NCI-H524 (cell line): ENCODE results near the gene CPTP.

ENCODE experiments used
- DNase-seq, 2 experiments: peaks; one replicate each; lab custom pipeline; 2025; lab: John Stamatoyannopoulos, UW

Gene CPTP

DNA sequence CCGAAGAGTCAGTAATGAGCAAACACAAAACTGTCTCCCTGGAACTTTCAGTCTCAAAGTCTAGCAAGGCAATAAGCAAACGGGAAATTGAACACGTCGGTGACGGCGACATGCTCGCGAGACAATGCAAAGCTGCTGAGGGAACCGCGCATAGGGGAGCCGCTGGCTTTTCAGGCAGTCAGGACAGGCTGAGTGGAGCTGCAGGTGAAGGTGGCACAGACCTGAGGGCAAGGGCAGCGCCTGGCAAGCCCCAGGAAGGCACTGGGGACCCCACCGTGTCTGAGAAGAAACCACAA, 5.0 kb upstream of the CPTP start:
- DNase-seq, result no peak

DNA sequence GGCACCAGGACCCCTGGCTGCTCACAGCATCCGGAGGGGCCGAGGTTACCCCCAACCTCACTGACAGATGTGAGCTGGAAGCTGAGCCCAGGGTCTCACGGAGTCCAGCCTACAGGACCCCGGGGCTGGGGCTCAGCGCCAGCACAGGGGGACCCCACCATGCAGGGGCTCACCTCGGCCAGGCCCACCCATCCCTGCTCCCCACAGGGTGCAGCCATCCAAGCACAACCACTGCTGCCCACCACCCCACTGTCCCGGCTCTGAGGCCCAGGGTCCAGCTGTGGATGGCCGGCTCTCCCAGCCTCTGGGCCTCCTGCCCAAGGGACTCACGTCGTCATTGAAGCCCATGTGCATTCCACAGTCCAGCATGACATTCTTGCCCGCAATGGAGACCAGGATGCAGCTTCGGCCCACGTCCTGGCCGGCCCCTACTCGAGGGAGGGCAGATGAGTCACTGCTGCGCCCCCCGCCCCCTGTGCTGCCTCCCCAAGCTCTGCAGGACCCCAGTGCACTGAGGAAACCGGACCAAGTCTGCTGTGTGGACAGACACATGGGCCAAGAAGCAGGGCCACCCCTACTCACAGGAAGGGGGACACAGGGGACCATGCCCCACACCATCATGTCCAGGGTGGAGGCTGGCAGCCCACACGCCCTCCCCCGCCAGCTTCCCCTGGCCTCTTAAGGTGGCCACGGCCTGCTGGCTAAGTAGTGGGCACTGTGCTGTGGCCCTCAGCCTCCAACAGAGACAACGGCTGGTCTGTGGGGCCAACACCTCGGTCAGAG, 3.7 kb upstream of the CPTP start:
- no peak for DNase-seq

DNA sequence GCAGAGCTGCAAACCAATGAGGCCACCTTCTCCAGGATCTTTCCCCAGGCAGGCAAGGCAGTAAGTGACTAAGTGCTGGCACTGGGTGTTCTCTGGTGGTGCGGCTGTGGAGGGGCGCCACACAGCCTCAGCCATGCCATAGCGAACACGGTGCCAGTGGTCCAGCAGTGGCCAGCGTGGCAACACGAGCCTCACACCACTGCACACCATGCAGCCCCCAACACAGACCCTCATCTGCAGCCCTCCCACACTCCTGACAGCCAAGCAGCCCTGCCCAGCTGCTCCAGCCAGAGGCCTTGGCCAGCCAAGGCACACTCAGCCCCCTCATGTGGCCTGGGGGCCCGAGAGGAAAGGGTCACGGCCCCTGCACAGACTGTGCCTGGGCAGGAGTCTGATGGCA, 3.1 kb upstream of the CPTP start:
- no peak for DNase-seq

DNA sequence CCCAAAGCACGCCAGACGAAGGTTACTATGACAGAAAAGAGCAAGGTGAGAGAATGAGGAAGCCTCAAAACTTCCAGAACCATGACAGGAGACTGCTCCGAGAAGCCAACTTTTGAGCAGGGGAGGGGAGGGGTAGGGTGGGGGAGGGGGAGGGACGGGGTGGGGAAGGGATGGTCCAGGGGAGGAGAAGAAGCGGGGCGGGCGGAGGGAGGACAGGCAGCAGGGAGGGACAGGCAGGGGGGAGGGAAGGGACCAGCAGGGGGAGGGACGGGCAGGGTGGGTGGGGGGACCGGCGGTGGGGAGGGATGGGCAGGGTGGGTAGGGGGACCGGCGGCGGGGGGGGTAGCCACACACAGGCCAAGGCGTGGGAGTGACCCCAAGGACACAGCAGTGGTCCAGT, 2.2 kb upstream of the CPTP start:
- no peak for DNase-seq

DNA sequence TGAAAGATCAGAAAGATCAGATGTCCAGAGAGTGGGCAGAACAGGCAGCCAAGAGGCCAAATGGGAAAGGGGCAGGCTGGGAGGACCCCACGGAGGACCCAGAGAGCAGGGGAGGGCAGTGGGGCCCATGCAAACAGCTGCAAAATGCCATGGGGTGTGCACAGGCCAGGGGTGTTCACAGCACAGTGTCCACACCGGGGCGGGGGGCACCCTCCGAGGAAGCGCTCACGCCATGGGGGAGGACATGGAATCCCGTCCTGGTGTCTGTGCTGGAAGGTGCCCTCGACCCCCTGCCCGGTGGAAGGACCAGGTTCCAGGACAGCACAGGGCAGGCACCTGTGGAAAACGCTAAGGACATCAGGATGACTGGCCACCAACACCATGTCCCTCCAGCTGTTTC, 1.6 kb upstream of the CPTP start:
- no peak for DNase-seq

DNA sequence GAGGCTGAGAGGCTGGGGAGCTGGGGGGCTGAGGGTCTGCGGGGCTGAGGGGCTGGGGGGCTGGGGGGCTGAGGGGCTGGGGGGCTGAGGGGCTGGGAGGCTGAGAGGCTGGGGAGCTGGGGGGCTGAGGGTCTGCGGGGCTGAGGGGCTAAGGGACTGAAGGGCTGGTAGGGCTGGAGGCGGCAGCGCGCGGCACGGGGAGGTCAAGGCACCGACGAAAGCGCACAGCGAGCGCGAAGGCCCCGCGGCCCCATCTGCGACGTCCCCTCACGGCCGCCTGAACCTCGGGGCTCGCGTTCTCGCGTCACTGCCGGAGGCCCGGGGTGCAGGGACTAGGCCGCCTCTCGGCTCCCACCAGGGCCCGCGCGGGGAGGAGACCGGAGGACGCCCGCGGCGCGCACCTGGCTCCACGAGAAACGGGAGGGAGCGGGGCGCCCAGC, 498 bp upstream of the CPTP start:
- DNase-seq, result no peak

DNA sequence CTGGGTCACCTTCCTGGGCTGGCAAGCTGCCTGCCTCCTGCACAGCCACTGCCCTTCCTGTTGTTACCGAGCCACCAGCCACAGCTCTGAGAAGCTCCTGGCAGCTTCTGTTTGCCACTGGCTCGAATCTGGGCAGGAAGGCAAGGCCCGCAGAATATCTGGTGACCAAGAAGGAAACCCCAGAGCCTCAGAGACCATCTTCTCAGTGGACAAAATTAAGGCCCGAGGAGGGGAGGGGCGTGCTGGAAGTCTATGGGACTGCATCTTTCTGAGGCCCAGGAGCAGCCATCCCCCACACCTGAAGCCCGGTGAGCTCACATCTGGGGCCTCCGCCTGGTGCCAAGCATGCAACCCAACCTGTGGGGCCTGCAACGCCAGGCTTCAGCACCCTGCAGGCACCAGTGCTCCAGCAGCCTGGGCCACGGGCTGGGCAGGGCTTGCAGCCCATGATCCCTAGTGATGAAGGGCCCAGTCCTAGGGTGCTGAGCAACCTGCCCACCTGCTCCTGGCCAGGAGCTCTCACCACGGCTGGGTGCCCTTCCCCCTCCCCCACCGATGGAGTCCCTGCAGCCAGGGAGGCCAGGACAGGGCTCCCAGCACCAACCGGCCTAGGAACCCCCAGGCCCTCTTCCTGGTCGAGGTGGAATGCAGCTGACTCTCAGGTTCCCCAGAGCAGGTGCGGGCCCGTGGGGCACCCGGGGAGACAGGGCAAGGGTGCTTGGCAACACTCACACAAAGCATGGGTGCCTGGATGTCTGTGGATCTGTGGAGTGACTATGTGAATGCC, 879 bp downstream of the CPTP start:
- no peak for DNase-seq

DNA sequence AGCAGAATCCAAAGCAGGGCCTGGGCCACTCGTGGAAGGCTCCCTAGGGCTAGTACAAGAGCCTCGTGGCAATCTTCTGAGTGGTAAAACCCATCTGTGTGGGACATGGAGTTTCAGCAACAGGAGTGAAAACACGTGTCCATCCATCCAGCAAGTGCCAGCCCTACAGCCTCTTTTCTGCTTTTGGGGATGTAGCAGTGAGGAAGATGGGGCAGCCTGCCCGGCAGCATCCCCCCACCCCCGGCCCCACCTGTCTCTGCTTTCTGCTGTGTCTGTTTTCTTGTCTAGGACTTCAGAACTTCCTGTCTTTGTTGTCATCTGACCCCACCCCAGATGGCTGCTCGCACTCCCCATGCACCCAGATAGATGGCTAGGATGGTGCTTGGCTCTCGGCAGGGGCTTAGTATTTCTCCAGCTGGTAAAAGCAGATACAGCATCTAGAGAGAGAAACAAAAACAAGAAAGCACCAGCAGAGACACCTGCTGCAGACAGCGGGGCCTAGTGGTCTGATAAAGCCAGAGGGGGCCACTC, 1.5 kb downstream of the CPTP start:
- DNase-seq, result no peak

DNA sequence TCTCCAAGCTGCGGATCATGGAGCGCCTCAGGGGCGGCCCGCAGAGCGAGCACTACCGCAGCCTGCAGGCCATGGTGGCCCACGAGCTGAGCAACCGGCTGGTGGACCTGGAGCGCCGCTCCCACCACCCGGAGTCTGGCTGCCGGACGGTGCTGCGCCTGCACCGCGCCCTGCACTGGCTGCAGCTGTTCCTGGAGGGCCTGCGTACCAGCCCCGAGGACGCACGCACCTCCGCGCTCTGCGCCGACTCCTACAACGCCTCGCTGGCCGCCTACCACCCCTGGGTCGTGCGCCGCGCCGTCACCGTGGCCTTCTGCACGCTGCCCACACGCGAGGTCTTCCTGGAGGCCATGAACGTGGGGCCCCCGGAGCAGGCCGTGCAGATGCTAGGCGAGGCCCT, 2.7 kb downstream of the CPTP start:
- DNase-seq, result no peak

DNA sequence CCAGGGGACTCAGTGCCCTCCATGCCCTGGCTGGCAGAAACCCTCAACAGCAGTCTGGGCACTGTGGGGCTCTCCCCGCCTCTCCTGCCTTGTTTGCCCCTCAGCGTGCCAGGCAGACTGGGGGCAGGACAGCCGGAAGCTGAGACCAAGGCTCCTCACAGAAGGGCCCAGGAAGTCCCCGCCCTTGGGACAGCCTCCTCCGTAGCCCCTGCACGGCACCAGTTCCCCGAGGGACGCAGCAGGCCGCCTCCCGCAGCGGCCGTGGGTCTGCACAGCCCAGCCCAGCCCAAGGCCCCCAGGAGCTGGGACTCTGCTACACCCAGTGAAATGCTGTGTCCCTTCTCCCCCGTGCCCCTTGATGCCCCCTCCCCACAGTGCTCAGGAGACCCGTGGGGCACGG, 3.7 kb downstream of the CPTP start:
- DNase-seq, result no peak

DNA sequence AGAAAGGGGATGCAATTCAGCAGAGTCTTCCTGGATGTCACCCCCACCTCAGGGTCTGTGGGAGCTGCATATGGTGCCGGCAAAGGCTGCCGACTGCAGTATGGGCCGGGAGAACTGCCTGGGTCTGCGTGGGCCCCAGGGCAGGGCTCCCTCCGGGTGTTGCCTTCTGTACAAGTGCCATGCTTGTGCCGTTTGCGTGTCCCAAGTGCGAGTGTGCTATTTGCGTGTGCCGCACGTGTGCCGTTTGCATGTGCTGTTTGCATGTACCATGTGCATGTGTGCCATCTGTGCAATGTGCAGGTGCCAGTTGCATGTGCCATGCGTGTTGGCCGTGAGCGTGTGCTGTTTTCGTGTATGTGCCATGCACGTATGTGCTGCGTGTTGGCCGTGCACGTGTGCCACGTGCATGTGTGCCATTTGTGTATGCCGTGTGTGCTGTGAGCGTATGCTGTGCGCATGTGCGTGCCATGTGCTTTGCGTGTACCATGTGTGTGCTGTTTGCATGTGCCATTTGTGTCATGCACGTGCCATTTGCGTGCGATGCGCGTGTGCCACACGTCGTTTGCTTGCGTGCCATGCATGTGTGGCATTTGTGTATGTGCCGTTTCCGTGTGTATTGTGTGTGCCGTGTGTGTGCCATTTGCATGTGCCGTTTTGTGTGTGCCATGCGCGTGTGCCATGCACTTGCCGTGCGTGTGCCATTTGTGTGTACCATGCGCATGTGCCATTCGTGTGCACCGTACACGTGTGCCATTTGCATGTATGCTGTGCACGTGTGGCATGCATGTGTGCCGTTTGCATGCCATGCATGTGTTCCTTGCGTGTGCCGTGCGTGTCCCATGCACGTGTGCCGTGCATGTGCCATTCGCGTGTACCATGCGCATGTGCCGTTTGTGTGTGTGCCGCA, 5.0 kb downstream of the CPTP start:
- DNase-seq, result no peak

DNA sequence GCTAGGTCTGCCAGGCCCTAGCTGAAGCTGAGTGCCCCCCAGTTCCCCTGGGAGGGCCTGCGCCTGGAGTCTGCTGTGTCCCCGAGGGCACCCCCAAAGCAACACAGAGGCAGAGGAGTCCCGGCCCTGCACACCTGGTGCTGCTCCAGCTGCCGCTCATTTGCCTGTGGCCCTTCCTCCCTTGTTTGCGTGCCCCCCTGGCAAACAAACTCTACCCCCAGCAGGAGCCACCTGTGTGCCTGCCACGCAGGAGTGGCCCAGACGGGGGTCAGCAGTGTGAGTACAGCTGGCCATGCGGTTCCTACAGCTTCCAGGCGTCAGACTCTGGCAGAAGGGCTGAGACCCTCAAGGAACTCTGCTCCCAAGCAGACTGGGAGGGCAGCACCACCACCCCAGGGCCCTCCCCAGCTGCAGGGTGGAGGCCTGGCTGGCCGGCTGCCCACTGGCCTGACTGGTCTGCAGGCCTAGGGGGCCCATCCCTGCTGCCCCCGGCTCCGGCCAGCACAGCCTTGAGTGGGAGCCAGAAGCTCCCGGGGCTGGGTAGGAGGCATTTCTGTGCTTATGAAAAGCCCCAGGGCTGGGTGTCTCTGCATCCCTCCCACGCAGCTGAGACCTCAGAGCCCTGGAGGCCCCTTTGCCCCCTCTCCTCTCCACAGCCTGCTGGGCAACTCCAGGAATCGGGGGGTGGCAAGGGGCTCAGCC, 5.9 kb downstream of the CPTP start:
- DNase-seq, result no peak

DNA sequence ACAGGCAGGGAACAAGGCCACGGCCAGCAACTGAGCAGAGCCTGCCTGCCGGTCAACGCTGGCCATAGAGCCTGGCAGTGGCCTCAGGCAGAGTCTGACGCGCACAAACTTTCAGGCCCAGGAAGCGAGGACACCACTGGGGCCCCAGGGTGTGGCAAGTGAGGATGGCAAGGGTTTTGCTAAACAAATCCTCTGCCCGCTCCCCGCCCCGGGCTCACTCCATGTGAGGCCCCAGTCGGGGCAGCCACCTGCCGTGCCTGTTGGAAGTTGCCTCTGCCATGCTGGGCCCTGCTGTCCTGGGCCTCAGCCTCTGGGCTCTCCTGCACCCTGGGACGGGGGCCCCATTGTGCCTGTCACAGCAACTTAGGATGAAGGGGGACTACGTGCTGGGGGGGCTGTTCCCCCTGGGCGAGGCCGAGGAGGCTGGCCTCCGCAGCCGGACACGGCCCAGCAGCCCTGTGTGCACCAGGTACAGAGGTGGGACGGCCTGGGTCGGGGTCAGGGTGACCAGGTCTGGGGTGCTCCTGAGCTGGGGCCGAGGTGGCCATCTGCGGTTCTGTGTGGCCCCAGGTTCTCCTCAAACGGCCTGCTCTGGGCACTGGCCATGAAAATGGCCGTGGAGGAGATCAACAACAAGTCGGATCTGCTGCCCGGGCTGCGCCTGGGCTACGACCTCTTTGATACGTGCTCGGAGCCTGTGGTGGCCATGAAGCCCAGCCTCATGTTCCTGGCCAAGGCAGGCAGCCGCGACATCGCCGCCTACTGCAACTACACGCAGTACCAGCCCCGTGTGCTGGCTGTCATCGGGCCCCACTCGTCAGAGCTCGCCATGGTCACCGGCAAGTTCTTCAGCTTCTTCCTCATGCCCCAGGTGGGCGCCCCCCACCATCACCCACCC, 6.7 kb downstream of the CPTP start, which contains the start of gene TAS1R3:
Gene TAS1R3, plus strand, starts transcription at position 213 of the 898 bp plus-strand sequence. Its CDS starts 66 bp downstream, at position 279.
- DNase-seq, result no peak

DNA sequence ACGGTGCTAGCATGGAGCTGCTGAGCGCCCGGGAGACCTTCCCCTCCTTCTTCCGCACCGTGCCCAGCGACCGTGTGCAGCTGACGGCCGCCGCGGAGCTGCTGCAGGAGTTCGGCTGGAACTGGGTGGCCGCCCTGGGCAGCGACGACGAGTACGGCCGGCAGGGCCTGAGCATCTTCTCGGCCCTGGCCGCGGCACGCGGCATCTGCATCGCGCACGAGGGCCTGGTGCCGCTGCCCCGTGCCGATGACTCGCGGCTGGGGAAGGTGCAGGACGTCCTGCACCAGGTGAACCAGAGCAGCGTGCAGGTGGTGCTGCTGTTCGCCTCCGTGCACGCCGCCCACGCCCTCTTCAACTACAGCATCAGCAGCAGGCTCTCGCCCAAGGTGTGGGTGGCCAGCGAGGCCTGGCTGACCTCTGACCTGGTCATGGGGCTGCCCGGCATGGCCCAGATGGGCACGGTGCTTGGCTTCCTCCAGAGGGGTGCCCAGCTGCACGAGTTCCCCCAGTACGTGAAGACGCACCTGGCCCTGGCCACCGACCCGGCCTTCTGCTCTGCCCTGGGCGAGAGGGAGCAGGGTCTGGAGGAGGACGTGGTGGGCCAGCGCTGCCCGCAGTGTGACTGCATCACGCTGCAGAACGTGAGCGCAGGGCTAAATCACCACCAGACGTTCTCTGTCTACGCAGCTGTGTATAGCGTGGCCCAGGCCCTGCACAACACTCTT, 7.6 kb downstream of the CPTP start:
- DNase-seq, result no peak

DNA sequence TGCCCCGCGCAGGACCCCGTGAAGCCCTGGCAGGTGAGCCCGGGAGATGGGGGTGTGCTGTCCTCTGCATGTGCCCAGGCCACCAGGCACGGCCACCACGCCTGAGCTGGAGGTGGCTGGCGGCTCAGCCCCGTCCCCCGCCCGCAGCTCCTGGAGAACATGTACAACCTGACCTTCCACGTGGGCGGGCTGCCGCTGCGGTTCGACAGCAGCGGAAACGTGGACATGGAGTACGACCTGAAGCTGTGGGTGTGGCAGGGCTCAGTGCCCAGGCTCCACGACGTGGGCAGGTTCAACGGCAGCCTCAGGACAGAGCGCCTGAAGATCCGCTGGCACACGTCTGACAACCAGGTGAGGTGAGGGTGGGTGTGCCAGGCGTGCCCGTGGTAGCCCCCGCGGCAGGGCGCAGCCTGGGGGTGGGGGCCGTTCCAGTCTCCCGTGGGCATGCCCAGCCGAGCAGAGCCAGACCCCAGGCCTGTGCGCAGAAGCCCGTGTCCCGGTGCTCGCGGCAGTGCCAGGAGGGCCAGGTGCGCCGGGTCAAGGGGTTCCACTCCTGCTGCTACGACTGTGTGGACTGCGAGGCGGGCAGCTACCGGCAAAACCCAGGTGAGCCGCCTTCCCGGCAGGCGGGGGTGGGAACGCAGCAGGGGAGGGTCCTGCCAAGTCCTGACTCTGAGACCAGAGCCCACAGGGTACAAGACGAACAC, 8.3 kb downstream of the CPTP start:
- DNase-seq, result no peak

DNA sequence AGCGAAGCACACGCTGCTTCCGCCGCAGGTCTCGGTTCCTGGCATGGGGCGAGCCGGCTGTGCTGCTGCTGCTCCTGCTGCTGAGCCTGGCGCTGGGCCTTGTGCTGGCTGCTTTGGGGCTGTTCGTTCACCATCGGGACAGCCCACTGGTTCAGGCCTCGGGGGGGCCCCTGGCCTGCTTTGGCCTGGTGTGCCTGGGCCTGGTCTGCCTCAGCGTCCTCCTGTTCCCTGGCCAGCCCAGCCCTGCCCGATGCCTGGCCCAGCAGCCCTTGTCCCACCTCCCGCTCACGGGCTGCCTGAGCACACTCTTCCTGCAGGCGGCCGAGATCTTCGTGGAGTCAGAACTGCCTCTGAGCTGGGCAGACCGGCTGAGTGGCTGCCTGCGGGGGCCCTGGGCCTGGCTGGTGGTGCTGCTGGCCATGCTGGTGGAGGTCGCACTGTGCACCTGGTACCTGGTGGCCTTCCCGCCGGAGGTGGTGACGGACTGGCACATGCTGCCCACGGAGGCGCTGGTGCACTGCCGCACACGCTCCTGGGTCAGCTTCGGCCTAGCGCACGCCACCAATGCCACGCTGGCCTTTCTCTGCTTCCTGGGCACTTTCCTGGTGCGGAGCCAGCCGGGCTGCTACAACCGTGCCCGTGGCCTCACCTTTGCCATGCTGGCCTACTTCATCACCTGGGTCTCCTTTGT, 9.1 kb downstream of the CPTP start:
- no peak for DNase-seq

DNA sequence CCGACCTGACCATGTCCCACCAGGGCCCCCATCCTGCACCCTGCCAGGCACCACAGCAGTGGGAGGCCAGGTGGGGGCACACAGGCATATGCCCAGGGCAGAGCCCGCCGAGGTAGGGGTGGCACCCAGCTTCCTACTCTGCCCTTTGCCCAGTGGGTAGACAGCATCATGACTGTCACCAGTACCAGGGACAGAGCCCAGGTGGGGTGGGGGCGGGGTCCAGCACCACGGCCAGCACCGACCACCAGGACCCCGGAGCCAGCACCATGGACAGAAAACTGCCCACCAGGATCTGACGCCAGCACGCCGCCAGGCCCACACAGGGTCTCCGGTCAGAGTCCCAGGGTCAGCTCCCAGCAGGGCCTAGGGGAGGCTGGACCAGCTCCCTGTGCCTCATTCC, 10.2 kb downstream of the CPTP start:
- no peak for DNase-seq

DNA sequence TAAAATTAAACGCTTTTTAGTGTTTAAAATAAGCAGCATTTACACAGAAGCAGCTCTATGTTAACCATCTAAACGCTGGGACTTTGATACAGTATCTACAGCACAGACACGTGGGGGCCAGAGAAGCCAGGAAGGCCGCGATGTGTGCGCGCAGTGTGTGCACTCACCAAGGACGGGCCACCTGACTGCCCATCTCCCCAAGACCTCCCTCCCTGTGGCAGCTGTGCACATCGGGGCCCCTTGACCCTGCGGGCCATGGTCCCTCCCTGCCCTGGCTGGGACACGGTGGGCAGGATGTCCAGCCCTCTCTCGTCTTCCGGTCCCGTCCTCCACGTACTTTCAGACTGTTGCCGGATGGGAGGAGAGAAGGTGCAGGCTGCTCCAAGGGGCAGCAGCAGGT, 10.7 kb downstream of the CPTP start:
- no peak for DNase-seq

DNA sequence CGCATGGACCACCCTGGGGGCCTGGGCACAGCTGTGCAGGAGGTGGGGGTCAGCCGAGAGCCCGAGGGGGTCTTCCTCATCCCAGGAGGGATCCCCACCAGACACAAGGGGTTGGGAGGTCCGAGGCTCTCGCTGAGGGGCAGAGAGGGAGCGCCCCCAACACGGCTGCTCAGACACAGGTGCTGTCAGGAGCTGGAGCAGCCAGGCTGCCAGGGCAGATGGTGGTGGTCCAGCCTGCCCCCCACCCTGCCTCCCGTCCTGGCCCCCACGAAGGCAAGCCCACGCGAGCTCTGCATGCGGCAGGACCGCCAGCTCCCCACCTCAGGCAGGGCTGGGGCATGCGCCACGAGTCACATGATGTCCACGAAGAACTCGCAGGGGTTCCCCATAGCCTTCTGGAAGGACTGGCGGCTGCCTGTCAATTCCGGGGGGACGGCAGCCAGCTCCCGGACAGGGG, 11.2 kb downstream of the CPTP start:
- no peak for DNase-seq
